OCI-LY3 (cell line): ENCODE data around the gene MYO9A.

ENCODE experiments used
- CTCF ChIP-seq: fragments of 200-600, 300-600 bp; sonication (generic); IDR thresholded peaks from 2 replicates; pipeline ENCODE4 v1.5.1; 2014; ENCODE audit warnings: antibody characterized with exemption, low read length, low read depth
- EZH2phosphoT487 ChIP-seq: fragments of 200-600 bp; shearing (Covaris generic); IDR thresholded peaks from 2 replicates; pipeline ENCODE4 v1.6.1; 2018; ENCODE audit warnings: antibody characterized with exemption, mixed run types, low read depth

- peak; percentile 26; the same call in 1 of the 2 replicates for TF ChIP-seq CTCF
- TF ChIP-seq EZH2phosphoT487 = no peak
Observed at GRCh38 chr15:72042865-72043264, 75.1 kb downstream of the MYO9A start.
